Natural killer cell (primary cell): ENCODE measurements around the gene SOAT2. TPM values are rescaled to one million over a fixed set of nuclear protein-coding genes. Genes with fewer than 3 reads are reported as not detected.
A peak's percentile ranks its signal among the peaks of the same experiment; 100 is the strongest.

Experiments
- ATAC-seq, 3 donors: fragments of 150-1000 bp in 2 of 3; fragments of 200-7000 bp in 1 of 3; cut with Tn5 transposase; 1 replicate in 1 of 3; 2 replicates in 2 of 3; pipeline ENCODE4 v1.10.0; 2021; ENCODE audit warnings: mild to moderate bottlenecking in 2 of 3, moderate library complexity in 2 of 3
- DNase-seq, 2 donors: peaks; one replicate each; pipeline versions ENCODE4 v3.0.0 to v3.0.0-alpha.2; 2013 to 2021; ENCODE audit warnings: mixed read lengths in 1 of 2
- H3K27ac ChIP-seq: one replicate; pipeline ENCODE4 v1.5.1; 2013; ENCODE audit warnings: mild to moderate bottlenecking, low read length
- H3K27me3 ChIP-seq: one replicate; pipeline ENCODE4 v1.6.1; 2013; ENCODE audit warnings: low read length; ENCODE audit not compliant: control insufficient read depth, insufficient read depth
- H3K36me3 ChIP-seq: one replicate; pipeline ENCODE4 v1.6.1; 2013; ENCODE audit warnings: low read length; ENCODE audit not compliant: control insufficient read depth, insufficient read depth
- H3K4me1 ChIP-seq: one replicate; pipeline ENCODE4 v1.6.1; 2013; ENCODE audit warnings: low read length; ENCODE audit not compliant: control insufficient read depth, insufficient read depth
- H3K4me3 ChIP-seq: one replicate; pipeline ENCODE4 v1.5.1; 2013; ENCODE audit warnings: low read length
- H3K9me3 ChIP-seq: one replicate; pipeline ENCODE4 v1.6.1; 2013; ENCODE audit warnings: low read length; ENCODE audit not compliant: control insufficient read depth, insufficient read depth
- H3K27ac Mint-ChIP-seq, 2 donors: one replicate each; pipeline ENCODE4 v1.8.0; 2022; ENCODE audit warnings: mild to moderate bottlenecking in 2 of 2, mixed read lengths in 2 of 2, moderate library complexity in 1 of 2
- H3K27me3 Mint-ChIP-seq, 2 donors: one replicate each; pipeline ENCODE4 v1.8.0; 2022; ENCODE audit warnings: low read depth in 2 of 2, mixed read lengths in 2 of 2
- H3K36me3 Mint-ChIP-seq: one replicate; pipeline ENCODE4 v1.8.0; 2022; ENCODE audit warnings: mixed read lengths
- H3K4me1 Mint-ChIP-seq, 2 donors: one replicate each; pipeline ENCODE4 v1.8.0; 2022; ENCODE audit warnings: mixed read lengths in 2 of 2
- H3K4me3 Mint-ChIP-seq: one replicate; pipeline ENCODE4 v1.8.0; 2022; ENCODE audit warnings: mild to moderate bottlenecking, moderate library complexity, mixed read lengths
- H3K9me3 Mint-ChIP-seq, 2 donors: one replicate each; pipeline ENCODE4 v1.8.0; 2022; ENCODE audit warnings: mixed read lengths in 2 of 2
- CTCF ChIP-seq: fragments of 200-600 bp; IDR thresholded peaks from one replicate; pipeline ENCODE4 v1.8.0; 2022; ENCODE audit warnings: antibody characterized with exemption
- WGBS: methylation state at CpG from one replicate; pipeline ENCODE4 v1.1.7; 2013; ENCODE audit warnings: missing lambda C conversion rate; ENCODE audit not compliant: insufficient coverage; 5-methylcytosine and 5-hydroxymethylcytosine counted together
- intact Hi-C: fragments of 100-400 bp; cut with micrococcal nuclease; formaldehyde crosslinking; loops from one replicate; pipeline ENCODE4 v1.14.2; 2022
- total RNA-seq, 4 donors: library from RNA; stranded (reverse); fragments of 120-200 nt in 1 of 4; gene quantifications; one replicate each; pipeline versions ENCODE4 v1.2.3 to v1.2.4, GENCODE V29; 2013 to 2022

The SOAT2 gene
- total RNA-seq, 3 donors from 2014 or later (not counting 1 experiment from before 2014, with no cell fraction given), result not detected

GRCh38 chr12:53074283-53074998 lies 28.8 kb upstream of the SOAT2 start:
- DNase-seq, result no peak
- no peak for TF ChIP-seq CTCF
- H3K4me3 Mint-ChIP-seq, result no peak overlapping the region
- no peaks in the 10 kb centered on the region for H3K27me3 ChIP-seq
- no peak overlapping the region for H3K4me3 ChIP-seq
- intact Hi-C loops, result no loop called here
- H3K36me3 Mint-ChIP-seq, result peaks cover 7% of the 10 kb centered on the region
- peaks cover 58% of the 10 kb centered on the region for H3K36me3 ChIP-seq
- ATAC-seq, result no peak
- 96% methylated on average over 11 of the region's 11 CpGs for WGBS
- no peaks in the 10 kb centered on the region for H3K9me3 ChIP-seq
- peaks cover 26% of the 10 kb centered on the region for H3K4me1 ChIP-seq
- no peak overlapping the region for H3K27ac ChIP-seq
- peaks cover 47 to 54% of the 10 kb centered on the region in 2 donors for H3K4me1 Mint-ChIP-seq
- H3K9me3 Mint-ChIP-seq, result no peaks in the 10 kb centered on the region
- H3K27ac Mint-ChIP-seq, result no peak overlapping the region
- H3K27me3 Mint-ChIP-seq, result no peaks in the 10 kb centered on the region

DNA sequence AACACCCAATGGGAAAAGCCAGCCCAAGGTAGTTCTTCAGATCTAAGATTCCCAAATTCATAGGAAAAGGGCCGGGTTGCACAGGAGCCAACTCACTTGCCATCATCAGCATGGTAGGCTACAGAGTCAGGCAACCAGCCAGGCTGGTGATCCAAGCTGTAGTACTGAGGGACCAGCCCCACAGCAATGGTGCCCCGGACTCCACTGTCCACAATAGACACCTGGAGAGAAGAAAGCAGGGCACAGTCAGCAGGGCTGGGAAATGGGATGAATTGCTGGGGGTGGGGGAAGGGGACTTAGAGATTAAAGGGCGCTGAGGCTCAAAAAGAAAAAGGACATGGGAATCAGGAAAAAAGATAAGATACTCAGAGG lies 28.3 kb upstream of the SOAT2 start:
- Histone ChIP-seq H3K27me3 (no peaks in the 10 kb centered on the region), H3K27ac (no peak overlapping the region), H3K4me1 (peaks cover 30% of the 10 kb centered on the region), H3K4me3 (no peak overlapping the region), H3K36me3 (peaks cover 58% of the 10 kb centered on the region), H3K9me3 (no peaks in the 10 kb centered on the region)
- H3K27ac Mint-ChIP-seq, result no peak overlapping the region
- no peaks in the 10 kb centered on the region for H3K9me3 Mint-ChIP-seq
- 96% methylated on average over 3 of the region's 3 CpGs for WGBS
- peaks cover 7% of the 10 kb centered on the region for H3K36me3 Mint-ChIP-seq
- intact Hi-C loops, result no loop called here
- no peak for ATAC-seq
- H3K4me1 Mint-ChIP-seq, result peaks cover 52 to 60% of the 10 kb centered on the region in 2 donors
- H3K27me3 Mint-ChIP-seq, result no peaks in the 10 kb centered on the region
- H3K4me3 Mint-ChIP-seq, result no peak overlapping the region
- DNase-seq, result no peak
- TF ChIP-seq CTCF, result no peak

GRCh38 chr12:53076461-53076860 lies 26.8 kb upstream of the SOAT2 start:
- peaks cover 7% of the 10 kb centered on the region for H3K36me3 Mint-ChIP-seq
- H3K27ac Mint-ChIP-seq, result no peak overlapping the region
- Histone ChIP-seq H3K9me3 (no peaks in the 10 kb centered on the region), H3K4me1 (peaks cover 32% of the 10 kb centered on the region), H3K27me3 (no peaks in the 10 kb centered on the region), H3K27ac (no peak overlapping the region), H3K4me3 (no peak overlapping the region), H3K36me3 (peaks cover 43% of the 10 kb centered on the region)
- H3K4me3 Mint-ChIP-seq, result peak overlapping the region; percentile 6
- no peaks in the 10 kb centered on the region for H3K27me3 Mint-ChIP-seq
- no peak for DNase-seq
- intact Hi-C loops, result no loop called here
- WGBS, result 98% methylated on average over 3 of the region's 3 CpGs
- no peak for TF ChIP-seq CTCF
- H3K4me1 Mint-ChIP-seq, result peaks cover 56 to 58% of the 10 kb centered on the region in 2 donors
- no peak for ATAC-seq
- H3K9me3 Mint-ChIP-seq, result no peaks in the 10 kb centered on the region

GRCh38 chr12:53077030-53077429 lies 26.3 kb upstream of the SOAT2 start:
- H3K4me1 ChIP-seq, result peaks cover 31% of the 10 kb centered on the region
- Mint-ChIP-seq H3K27ac (peak overlapping the region in 1 of 2 donors; percentile 43), H3K4me1 (peaks cover 54 to 56% of the 10 kb centered on the region in 2 donors), H3K4me3 (peak overlapping the region; percentile 51), H3K9me3 (no peaks in the 10 kb centered on the region), H3K36me3 (peaks cover 7% of the 10 kb centered on the region), H3K27me3 (no peaks in the 10 kb centered on the region)
- 98% methylated on average over 8 of the region's 8 CpGs for WGBS
- no peak overlapping the region for H3K4me3 ChIP-seq
- peaks cover 40% of the 10 kb centered on the region for H3K36me3 ChIP-seq
- no peak for TF ChIP-seq CTCF
- H3K27ac ChIP-seq, result no peak overlapping the region
- H3K27me3 ChIP-seq, result no peaks in the 10 kb centered on the region
- ATAC-seq, result no peak
- DNase-seq, result no peak
- intact Hi-C loops, result no loop called here
- H3K9me3 ChIP-seq, result no peaks in the 10 kb centered on the region
